HCT116 (cell line): ENCODE measurements around the gene FOXM1. TPM values are rescaled to one million over a fixed set of nuclear protein-coding genes. Genes with fewer than 3 reads are reported as not detected.

Experiments
- ATAC-seq: fragments of 200-7000 bp; cut with Tn5 transposase; 2 replicates; pipeline ENCODE4 v1.9.1; 2020; ENCODE audit warnings: mild to moderate bottlenecking, moderate library complexity
- BruUV-seq: library from RNA; stranded (reverse); fragments of 400-500 nt; replicated peaks from 2 replicates; lab custom pipeline; 2021; lab: Mats Ljungman, UMichigan
- CTCF ChIA-PET: fragments of 300-600 bp; sonication (Branson Sonifier 250); formaldehyde crosslinking; loops from one replicate; lab custom pipeline; 2021; ENCODE audit warnings: antibody characterized with exemption; lab: Charles Lee
- POLR2A ChIA-PET: fragments of 300-600, 350-600 bp; sonication (Branson Sonifier 250); formaldehyde crosslinking; loops from one replicate; lab custom pipeline; 2021; ENCODE audit warnings: antibody characterized with exemption; lab: Charles Lee
- RAD21 ChIA-PET, 2 experiments: fragments of 300-600 bp; sonication (Branson Sonifier 250); formaldehyde crosslinking; loops; one replicate each; lab custom pipeline; 2023; ENCODE audit warnings: low total read pairs in 2 of 2; ENCODE audit not compliant: uncharacterized antibody in 2 of 2, unreplicated experiment in 2 of 2, low non-redundant PET in 1 of 2; lab: Charles Lee
- DNase-seq: peaks from one replicate; pipeline ENCODE4 v3.0.0-alpha.2; 2010; ENCODE audit warnings: low read depth, low spot score
- H2AFZ ChIP-seq: fragments of 200-600 bp; shearing (Covaris generic), sonication (generic); 2 replicates; pipeline ENCODE4 v1.6.1; 2017; ENCODE audit warnings: low read depth, mixed run types, mixed read lengths, antibody characterized with exemption, low read length; ENCODE audit not compliant: poor library complexity, severe bottlenecking
- H3K27ac ChIP-seq: 2 replicates; pipeline ENCODE4 v1.5.1; 2012; ENCODE audit warnings: low read depth, low read length
- H3K27me3 ChIP-seq: fragments of 200-600 bp; sonication (generic); 2 replicates; pipeline ENCODE4 v1.6.1; 2016; ENCODE audit warnings: mixed run types, low read length, mixed read lengths; ENCODE audit not compliant: insufficient read depth
- H3K36me3 ChIP-seq, 2 experiments: fragments of 200-500 bp in 1 of 2; fragments of 200-600 bp in 1 of 2; sonication (Bioruptor generic) in 1 of 2; sonication (generic) in 1 of 2; 2 replicates each; pipeline versions ENCODE4 v1.5.1 to v1.6.1; 2014 to 2016; ENCODE audit warnings: low read length in 2 of 2, inconsistent platforms in 1 of 2, mixed read lengths in 1 of 2, mixed run types in 1 of 2; ENCODE audit not compliant: insufficient read depth in 2 of 2, control insufficient read depth in 1 of 2
- H3K4me1 ChIP-seq, 2 experiments: fragments of 200-600 bp in 1 of 2; sonication (generic) in 1 of 2; 2 replicates each; pipeline versions ENCODE4 v1.5.1 to v1.6.1; 2012 to 2017; ENCODE audit warnings: low read length in 2 of 2, inconsistent platforms in 1 of 2, mild to moderate bottlenecking in 1 of 2, mixed read lengths in 1 of 2, mixed run types in 1 of 2, moderate library complexity in 1 of 2; ENCODE audit not compliant: insufficient read depth in 2 of 2, control insufficient read depth in 1 of 2
- H3K4me2 ChIP-seq: fragments of 200-600 bp; sonication (generic); 2 replicates; pipeline ENCODE4 v1.6.1; 2017; ENCODE audit warnings: mixed run types, low read length, mixed read lengths
- H3K4me3 ChIP-seq, 2 experiments: fragments of 200-600 bp in 1 of 2; sonication (generic) in 1 of 2; replicated peaks in 1 of 2; 2 replicates each; pipeline ENCODE4 v1.5.1; 2011 to 2016; ENCODE audit warnings: low read length in 2 of 2, control low read depth in 1 of 2, low read depth in 1 of 2, mild to moderate bottlenecking in 1 of 2, mixed read lengths in 1 of 2, mixed run types in 1 of 2
- H3K79me2 ChIP-seq: fragments of 200-600 bp; sonication (generic); 2 replicates; pipeline ENCODE4 v1.6.1; 2017; ENCODE audit warnings: mild to moderate bottlenecking, mixed run types, low read length, moderate library complexity, mixed read lengths; ENCODE audit not compliant: insufficient read depth
- H3K9ac ChIP-seq: fragments of 200-600 bp; sonication (generic); 2 replicates; pipeline ENCODE4 v1.6.1; 2016; ENCODE audit warnings: low read length, mixed read lengths
- H3K9me2 ChIP-seq: fragments of 200-600 bp; sonication (generic), shearing (Covaris generic); 2 replicates; pipeline ENCODE4 v1.6.1; 2017; ENCODE audit warnings: mixed run types, mild to moderate bottlenecking, moderate library complexity; ENCODE audit not compliant: insufficient read depth
- H3K9me3 ChIP-seq, 2 experiments: fragments of 200-500 bp in 1 of 2; fragments of 200-600 bp in 1 of 2; sonication (Bioruptor generic) in 1 of 2; sonication (generic) in 1 of 2; 2 replicates each; pipeline ENCODE4 v1.6.1; 2014 to 2017; ENCODE audit warnings: low read length in 2 of 2, mixed read lengths in 2 of 2, inconsistent platforms in 1 of 2, low read depth in 1 of 2, mild to moderate bottlenecking in 1 of 2, mixed run types in 1 of 2, moderate library complexity in 1 of 2; ENCODE audit not compliant: control insufficient read depth in 1 of 2, insufficient read depth in 1 of 2
- H4K20me1 ChIP-seq: fragments of 200-600 bp; sonication (generic), shearing (Covaris generic); 2 replicates; pipeline ENCODE4 v1.6.1; 2017; ENCODE audit warnings: mixed run types, mild to moderate bottlenecking, moderate library complexity; ENCODE audit not compliant: insufficient read depth
- CBX3 ChIP-seq: IDR thresholded peaks from 2 replicates; pipeline ENCODE4 v1.6.1; 2012; ENCODE audit warnings: low read depth
- EGR1 ChIP-seq: IDR thresholded peaks from 2 replicates; pipeline ENCODE4 v1.6.1; 2012; ENCODE audit warnings: low read depth
- ELF1 ChIP-seq: IDR thresholded peaks from 2 replicates; pipeline ENCODE4 v1.6.1; 2012; ENCODE audit warnings: low read depth, borderline replicate concordance
- EZH2 ChIP-seq: fragments of 200-600 bp; sonication (generic); IDR thresholded peaks from 2 replicates; pipeline ENCODE4 v1.6.1; 2017; ENCODE audit warnings: antibody characterized with exemption, mixed run types
- EZH2phosphoT487 ChIP-seq: fragments of 200-600 bp; IDR thresholded peaks from 2 replicates; pipeline ENCODE4 v1.6.1; 2018; ENCODE audit warnings: antibody characterized with exemption, borderline replicate concordance
- FOSL1 ChIP-seq: IDR thresholded peaks from 2 replicates; pipeline ENCODE4 v1.6.1; 2012; ENCODE audit warnings: low read depth
- POLR2A ChIP-seq: IDR thresholded peaks from 2 replicates; pipeline ENCODE4 v1.7.0; 2011; ENCODE audit warnings: borderline replicate concordance; ENCODE audit not compliant: insufficient read depth, insufficient read length; ENCODE audit errors: extremely low read depth
- POLR2AphosphoS5 ChIP-seq: IDR thresholded peaks from 2 replicates; pipeline ENCODE4 v1.6.1; 2011; ENCODE audit warnings: mild to moderate bottlenecking, low read depth, low read length, moderate library complexity
- SP1 ChIP-seq: IDR thresholded peaks from 2 replicates; pipeline ENCODE4 v1.6.1; 2012; ENCODE audit warnings: low read depth
- SRF ChIP-seq: IDR thresholded peaks from 2 replicates; pipeline ENCODE4 v1.6.1; 2012; ENCODE audit warnings: low read depth
- YY1 ChIP-seq: IDR thresholded peaks from 2 replicates; pipeline ENCODE4 v1.6.1; 2011; ENCODE audit warnings: low read length, low read depth, moderate library complexity, mild to moderate bottlenecking; ENCODE audit not compliant: insufficient replicate concordance; ENCODE audit errors: extremely low read depth
- ZNF274 ChIP-seq: fragments of 200-500 bp; sonication (Bioruptor generic); IDR thresholded peaks from 2 replicates; pipeline ENCODE4 v1.6.1; 2014; ENCODE audit warnings: mild to moderate bottlenecking, low read depth, low read length, inconsistent platforms
- intact Hi-C: fragments of 100-400 bp; cut with micrococcal nuclease; formaldehyde crosslinking; loops from 2 replicates; pipeline ENCODE4 v1.10.0; 2022
- total RNA-seq: library from RNA; stranded (reverse); gene quantifications from one replicate; pipeline ENCODE4 v1.2.1, GENCODE V29; 2021; ENCODE audit not compliant: unreplicated experiment
- TF ChIP-seq, protein P1 (sequence below): IDR thresholded peaks from 2 replicates; pipeline ENCODE4 v1.6.1; 2012
- TF ChIP-seq, protein P2 (sequence below): IDR thresholded peaks from 2 replicates; pipeline ENCODE4 v1.6.1; 2011; ENCODE audit warnings: mild to moderate bottlenecking, low read length, moderate library complexity; ENCODE audit not compliant: insufficient replicate concordance; ENCODE audit errors: extremely low read depth
- TF ChIP-seq, protein P3 (sequence below): IDR thresholded peaks from 2 replicates; pipeline ENCODE4 v1.6.1; 2012
- TF ChIP-seq, protein P4 (sequence below), 3 experiments: fragments of 200-600 bp in 1 of 3; sonication (generic) in 1 of 3; IDR thresholded peaks in 2 of 3; conservative IDR thresholded peaks in 1 of 3; 2 replicates each; pipeline ENCODE4 v1.5.1; 2012 to 2017; ENCODE audit warnings: low read depth in 2 of 3, low read length in 2 of 3, antibody characterized with exemption in 1 of 3, borderline replicate concordance in 1 of 3, control low read depth in 1 of 3, mild to moderate bottlenecking in 1 of 3, mixed read lengths in 1 of 3, mixed run types in 1 of 3, moderate library complexity in 1 of 3; ENCODE audit not compliant: insufficient read depth in 1 of 3
- TF ChIP-seq, protein P5 (sequence below): IDR thresholded peaks from 2 replicates; pipeline ENCODE4 v1.6.1; 2012; ENCODE audit warnings: low read depth

The FOXM1 gene
- total RNA-seq, 1 experiment from 2014 or later = 85.1 TPM

DNA sequence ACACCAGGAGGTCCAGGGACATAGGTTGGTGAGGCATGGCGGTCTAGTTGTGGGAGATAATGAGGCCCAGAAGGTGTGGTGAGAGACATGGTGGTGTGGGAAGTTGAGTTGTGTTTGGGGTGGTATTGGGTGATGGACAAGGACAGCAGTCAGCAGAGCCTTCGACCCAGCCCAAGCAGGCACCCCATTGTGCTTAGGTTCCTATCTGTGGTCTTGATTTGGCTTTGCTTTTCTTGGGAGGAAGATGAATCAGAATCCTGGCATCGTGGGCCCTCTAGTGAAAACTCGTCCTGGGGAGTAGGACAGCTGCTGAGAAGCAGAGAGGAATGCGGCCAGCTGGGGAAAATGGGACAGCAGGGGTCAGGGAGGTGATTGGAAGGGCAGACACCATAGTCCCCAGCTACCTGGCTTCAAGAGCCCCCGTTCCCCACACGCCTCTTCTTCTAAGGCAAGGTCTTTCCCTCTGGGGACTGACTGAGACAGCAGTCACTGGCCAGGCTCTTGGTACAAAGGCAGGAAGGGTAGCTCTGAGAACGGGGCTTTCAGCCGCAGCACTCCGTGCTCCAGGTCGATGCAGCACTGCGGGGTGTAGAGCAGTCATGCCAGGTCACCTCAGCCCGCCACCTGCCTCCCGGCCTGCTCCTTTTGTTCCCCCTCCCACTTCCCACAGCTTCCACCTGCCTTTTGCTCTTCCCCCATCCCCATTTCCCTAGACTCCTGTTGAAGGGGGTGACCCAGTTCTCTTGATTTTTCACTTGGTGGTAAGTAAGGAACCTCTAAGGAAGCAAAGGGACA, 50.1 kb downstream of the FOXM1 start:
- no peak overlapping the region for H2AFZ ChIP-seq
- no peak overlapping the region for H3K4me3 ChIP-seq
- H3K9me3 ChIP-seq = no peaks in the 10 kb centered on the region
- no peaks in the 10 kb centered on the region for H3K9me2 ChIP-seq
- H3K4me1 ChIP-seq = no peaks in the 10 kb centered on the region
- BruUV-seq = TSS peak; percentile 8
- no peaks in the 10 kb centered on the region for H3K79me2 ChIP-seq
- H3K27me3 ChIP-seq = no peaks in the 10 kb centered on the region
- H3K27ac ChIP-seq = no peak overlapping the region
- no peak for ATAC-seq
- TF ChIP-seq EZH2 (no peak), EGR1 (no peak), SRF (no peak), POLR2AphosphoS5 (no peak), FOSL1 (no peak), YY1 (no peak), SP1 (no peak), ELF1 (no peak), EZH2phosphoT487 (no peak), ZNF274 (no peak), POLR2A (no peak), CBX3 (no peak)
- TF ChIP-seq, protein P1, sequence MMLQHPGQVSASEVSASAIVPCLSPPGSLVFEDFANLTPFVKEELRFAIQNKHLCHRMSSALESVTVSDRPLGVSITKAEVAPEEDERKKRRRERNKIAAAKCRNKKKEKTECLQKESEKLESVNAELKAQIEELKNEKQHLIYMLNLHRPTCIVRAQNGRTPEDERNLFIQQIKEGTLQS = no peak
- TF ChIP-seq, protein P2, sequence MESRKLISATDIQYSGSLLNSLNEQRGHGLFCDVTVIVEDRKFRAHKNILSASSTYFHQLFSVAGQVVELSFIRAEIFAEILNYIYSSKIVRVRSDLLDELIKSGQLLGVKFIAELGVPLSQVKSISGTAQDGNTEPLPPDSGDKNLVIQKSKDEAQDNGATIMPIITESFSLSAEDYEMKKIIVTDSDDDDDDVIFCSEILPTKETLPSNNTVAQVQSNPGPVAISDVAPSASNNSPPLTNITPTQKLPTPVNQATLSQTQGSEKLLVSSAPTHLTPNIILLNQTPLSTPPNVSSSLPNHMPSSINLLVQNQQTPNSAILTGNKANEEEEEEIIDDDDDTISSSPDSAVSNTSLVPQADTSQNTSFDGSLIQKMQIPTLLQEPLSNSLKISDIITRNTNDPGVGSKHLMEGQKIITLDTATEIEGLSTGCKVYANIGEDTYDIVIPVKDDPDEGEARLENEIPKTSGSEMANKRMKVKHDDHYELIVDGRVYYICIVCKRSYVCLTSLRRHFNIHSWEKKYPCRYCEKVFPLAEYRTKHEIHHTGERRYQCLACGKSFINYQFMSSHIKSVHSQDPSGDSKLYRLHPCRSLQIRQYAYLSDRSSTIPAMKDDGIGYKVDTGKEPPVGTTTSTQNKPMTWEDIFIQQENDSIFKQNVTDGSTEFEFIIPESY = no peak
- TF ChIP-seq, protein P3, sequence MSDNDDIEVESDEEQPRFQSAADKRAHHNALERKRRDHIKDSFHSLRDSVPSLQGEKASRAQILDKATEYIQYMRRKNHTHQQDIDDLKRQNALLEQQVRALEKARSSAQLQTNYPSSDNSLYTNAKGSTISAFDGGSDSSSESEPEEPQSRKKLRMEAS = no peak
- TF ChIP-seq, protein P4, sequence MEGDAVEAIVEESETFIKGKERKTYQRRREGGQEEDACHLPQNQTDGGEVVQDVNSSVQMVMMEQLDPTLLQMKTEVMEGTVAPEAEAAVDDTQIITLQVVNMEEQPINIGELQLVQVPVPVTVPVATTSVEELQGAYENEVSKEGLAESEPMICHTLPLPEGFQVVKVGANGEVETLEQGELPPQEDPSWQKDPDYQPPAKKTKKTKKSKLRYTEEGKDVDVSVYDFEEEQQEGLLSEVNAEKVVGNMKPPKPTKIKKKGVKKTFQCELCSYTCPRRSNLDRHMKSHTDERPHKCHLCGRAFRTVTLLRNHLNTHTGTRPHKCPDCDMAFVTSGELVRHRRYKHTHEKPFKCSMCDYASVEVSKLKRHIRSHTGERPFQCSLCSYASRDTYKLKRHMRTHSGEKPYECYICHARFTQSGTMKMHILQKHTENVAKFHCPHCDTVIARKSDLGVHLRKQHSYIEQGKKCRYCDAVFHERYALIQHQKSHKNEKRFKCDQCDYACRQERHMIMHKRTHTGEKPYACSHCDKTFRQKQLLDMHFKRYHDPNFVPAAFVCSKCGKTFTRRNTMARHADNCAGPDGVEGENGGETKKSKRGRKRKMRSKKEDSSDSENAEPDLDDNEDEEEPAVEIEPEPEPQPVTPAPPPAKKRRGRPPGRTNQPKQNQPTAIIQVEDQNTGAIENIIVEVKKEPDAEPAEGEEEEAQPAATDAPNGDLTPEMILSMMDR (IDR thresholded peaks at IDR 0.05 in 2 of 3, conservative IDR thresholded peaks at IDR 0.05 in 1 of 3; ENCODE audit: borderline replicate concordance in 1 of 3, insufficient read depth in 1 of 3, low read depth in 2 of 3, low read length in 2 of 3) = no peak
- TF ChIP-seq, protein P5, sequence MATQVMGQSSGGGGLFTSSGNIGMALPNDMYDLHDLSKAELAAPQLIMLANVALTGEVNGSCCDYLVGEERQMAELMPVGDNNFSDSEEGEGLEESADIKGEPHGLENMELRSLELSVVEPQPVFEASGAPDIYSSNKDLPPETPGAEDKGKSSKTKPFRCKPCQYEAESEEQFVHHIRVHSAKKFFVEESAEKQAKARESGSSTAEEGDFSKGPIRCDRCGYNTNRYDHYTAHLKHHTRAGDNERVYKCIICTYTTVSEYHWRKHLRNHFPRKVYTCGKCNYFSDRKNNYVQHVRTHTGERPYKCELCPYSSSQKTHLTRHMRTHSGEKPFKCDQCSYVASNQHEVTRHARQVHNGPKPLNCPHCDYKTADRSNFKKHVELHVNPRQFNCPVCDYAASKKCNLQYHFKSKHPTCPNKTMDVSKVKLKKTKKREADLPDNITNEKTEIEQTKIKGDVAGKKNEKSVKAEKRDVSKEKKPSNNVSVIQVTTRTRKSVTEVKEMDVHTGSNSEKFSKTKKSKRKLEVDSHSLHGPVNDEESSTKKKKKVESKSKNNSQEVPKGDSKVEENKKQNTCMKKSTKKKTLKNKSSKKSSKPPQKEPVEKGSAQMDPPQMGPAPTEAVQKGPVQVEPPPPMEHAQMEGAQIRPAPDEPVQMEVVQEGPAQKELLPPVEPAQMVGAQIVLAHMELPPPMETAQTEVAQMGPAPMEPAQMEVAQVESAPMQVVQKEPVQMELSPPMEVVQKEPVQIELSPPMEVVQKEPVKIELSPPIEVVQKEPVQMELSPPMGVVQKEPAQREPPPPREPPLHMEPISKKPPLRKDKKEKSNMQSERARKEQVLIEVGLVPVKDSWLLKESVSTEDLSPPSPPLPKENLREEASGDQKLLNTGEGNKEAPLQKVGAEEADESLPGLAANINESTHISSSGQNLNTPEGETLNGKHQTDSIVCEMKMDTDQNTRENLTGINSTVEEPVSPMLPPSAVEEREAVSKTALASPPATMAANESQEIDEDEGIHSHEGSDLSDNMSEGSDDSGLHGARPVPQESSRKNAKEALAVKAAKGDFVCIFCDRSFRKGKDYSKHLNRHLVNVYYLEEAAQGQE = no peak
- TF ChIP-seq, all 23 proteins: peak for 0
- intact Hi-C loops = no loop called here
- ChIA-PET RAD21 (no interaction called here), CTCF (no interaction called here), POLR2A (no interaction called here)
- Histone ChIP-seq H3K4me2 (no peak overlapping the region), H3K36me3 (peaks cover 16 to 35% of the 10 kb centered on the region in 2 experiments), H4K20me1 (no peaks in the 10 kb centered on the region), H3K9ac (no peak overlapping the region)
- DNase-seq = no peak
